Kidney (tissue), 14 donors: ENCODE measurements around the gene NEK6. TPM values are rescaled to one million over a fixed set of nuclear protein-coding genes. Genes with fewer than 3 reads are reported as not detected.

Experiments used
- DNase-seq, 5 donors: peaks; one replicate each; pipeline ENCODE4 v3.0.0-alpha.2; 2013 to 2020
- FAIRE-seq: peaks from 2 replicates; lab custom pipeline; 2012; peaks lifted over from hg19 to GRCh38; lab: Jason Lieb, UNC
- H3K27ac ChIP-seq, 2 donors: one replicate each; pipeline ENCODE4 v1.7.0; 2013; ENCODE audit warnings: low read depth in 2 of 2, low read length in 2 of 2, inconsistent platforms in 1 of 2
- H3K27me3 ChIP-seq: one replicate; pipeline ENCODE4 v1.7.1; 2013; ENCODE audit warnings: low read length, inconsistent platforms; ENCODE audit not compliant: control insufficient read depth, insufficient read depth
- H3K36me3 ChIP-seq, 3 donors: one replicate each; pipeline versions ENCODE4 v1.7.0 to v1.7.1; 2013; ENCODE audit warnings: low read length in 3 of 3, control low read depth in 1 of 3, inconsistent platforms in 1 of 3; ENCODE audit not compliant: insufficient read depth in 3 of 3, control insufficient read depth in 2 of 3
- H3K4me1 ChIP-seq, 3 donors: one replicate each; pipeline versions ENCODE4 v1.7.0 to v1.7.1; 2013; ENCODE audit warnings: low read length in 3 of 3, inconsistent platforms in 1 of 3, low read depth in 1 of 3; ENCODE audit not compliant: control insufficient read depth in 2 of 3, insufficient read depth in 2 of 3
- H3K4me3 ChIP-seq, 3 donors: one replicate each; pipeline versions ENCODE4 v1.7.0 to v1.8.1; 2013; ENCODE audit warnings: low read length in 3 of 3, control low read depth in 1 of 3, inconsistent platforms in 1 of 3
- H3K9ac ChIP-seq, 3 donors: one replicate each; pipeline versions ENCODE4 v1.7.0 to v1.7.1; 2013; ENCODE audit warnings: low read length in 3 of 3, control low read depth in 1 of 3, inconsistent platforms in 1 of 3
- H3K9me3 ChIP-seq, 3 donors: one replicate each; pipeline versions ENCODE4 v1.7.0 to v1.7.1; 2013; ENCODE audit warnings: low read length in 3 of 3, control low read depth in 1 of 3, inconsistent platforms in 1 of 3; ENCODE audit not compliant: control insufficient read depth in 2 of 3, insufficient read depth in 1 of 3
- CTCF ChIP-seq: IDR thresholded peaks from 3 replicates; pipeline ENCODE4 v1.5.1; 2012; ENCODE audit warnings: mild to moderate bottlenecking, moderate library complexity, borderline replicate concordance; ENCODE audit not compliant: insufficient read depth; ENCODE audit errors: extremely low read depth
- intact Hi-C: fragments of 100-400 bp; cut with DNase I; formaldehyde crosslinking; loops from one replicate; pipeline ENCODE4 v1.11.1; 2022
- polyA plus RNA-seq: library from polyadenylated mRNA; stranded (reverse); fragments of 350-450 nt; fragmentation: Illumina TruSeq; extraction: RNeasy Lipid Tissue Mini Kit (QIAGEN cat#74804); gene quantifications from one replicate; pipeline ENCODE4 v1.2.3, GENCODE V29; 2014; ENCODE audit warnings: low read depth, low replicate concordance; ENCODE audit not compliant: insufficient read depth
- total RNA-seq: library from RNA; stranded (reverse); fragmentation: NEBNext Ultra II Directional; extraction: Animal tissue kit (Norgen Biotek cat#: 25700); gene quantifications from one replicate; pipeline ENCODE4 v1.2.1, GENCODE V29; 2021
- donor health status: control.
- donor health status: control.
- donor health status: control.
- donor health status: control.
- donor health status: control.
- donor health status: DM: yes; HTN: yes; CAD: no.
- donor health status: Normal renal cell carcinoma (clear cell type).

The NEK6 gene
- total and polyA plus RNA-seq, 2 donors from 2014 or later, result 14.9 to 82.1 TPM

GRCh38 chr9:124384846-124385245 lies 127.1 kb downstream of the NEK6 start:
- FAIRE-seq, result no peak

GRCh38 chr9:124385623-124386022 lies 127.9 kb downstream of the NEK6 start:
- intact Hi-C loops, result no loop called here
- Histone ChIP-seq H3K9ac (no peak overlapping the region), H3K4me3 (no peak overlapping the region), H3K4me1 (peaks cover 0 to 32% (median 15%) of the 10 kb centered on the region in 3 donors), H3K36me3 (peaks cover 0 to 15% (median 4%) of the 10 kb centered on the region in 3 donors), H3K27ac (peak overlapping the region in 1 of 2 donors; percentile 61), H3K9me3 (no peaks in the 10 kb centered on the region), H3K27me3 (no peaks in the 10 kb centered on the region)
- DNase-seq, result no peak
- TF ChIP-seq CTCF, result no peak
- no peak for FAIRE-seq

More at GRCh38 chr9:124384846-124385245, 127.1 kb downstream of the NEK6 start:
- no peak overlapping the region for H3K4me3 ChIP-seq
- no peaks in the 10 kb centered on the region for H3K9me3 ChIP-seq
- peaks cover 0 to 26% (median 15%) of the 10 kb centered on the region in 3 donors for H3K4me1 ChIP-seq
- peaks cover 0 to 15% (median 4%) of the 10 kb centered on the region in 3 donors for H3K36me3 ChIP-seq
- H3K27ac ChIP-seq, result peak overlapping the region in 1 of 2 donors; percentile 2
- no peak for TF ChIP-seq CTCF
- H3K27me3 ChIP-seq, result no peaks in the 10 kb centered on the region
- intact Hi-C loops, result no loop called here
- no peak for DNase-seq
- no peak overlapping the region for H3K9ac ChIP-seq

GRCh38 chr9:124386201-124386600 lies 128.5 kb downstream of the NEK6 start:
- DNase-seq (no peak), FAIRE-seq (no peak)
- Histone ChIP-seq H3K9ac (peak overlapping the region in 1 of 3 donors; percentile 52), H3K27me3 (no peaks in the 10 kb centered on the region), H3K27ac (peak overlapping the region; percentile 61 to 76), H3K4me1 (peaks cover 0 to 36% (median 21%) of the 10 kb centered on the region in 3 donors), H3K36me3 (peaks cover 0 to 15% (median 4%) of the 10 kb centered on the region in 3 donors), H3K4me3 (no peak overlapping the region), H3K9me3 (no peaks in the 10 kb centered on the region)
- intact Hi-C loops, result no loop called here
- no peak for TF ChIP-seq CTCF
